NT2/D1 (cell line): Measurements from ENCODE around the gene ENOX1.

Experiments
- DNase-seq: peaks from one replicate; pipeline ENCODE4 v3.0.0-alpha.2; 2011; ENCODE audit warnings: low read depth, low spot score
- H3K27me3 ChIP-seq: 2 replicates; pipeline ENCODE4 v1.6.0; 2011; ENCODE audit warnings: mild to moderate bottlenecking; ENCODE audit not compliant: insufficient read length, insufficient read depth
- H3K36me3 ChIP-seq: 2 replicates; pipeline ENCODE4 v1.6.1; 2011; ENCODE audit warnings: mild to moderate bottlenecking, low read length, mixed read lengths; ENCODE audit not compliant: insufficient read depth, insufficient read length
- H3K4me1 ChIP-seq: 2 replicates; pipeline ENCODE4 v1.5.1; 2011; ENCODE audit not compliant: insufficient read depth, insufficient read length
- H3K4me3 ChIP-seq: 2 replicates; pipeline ENCODE4 v1.5.1; 2011; ENCODE audit warnings: low read depth; ENCODE audit not compliant: insufficient read length
- H3K9ac ChIP-seq: 2 replicates; pipeline ENCODE4 v1.6.0; 2011; ENCODE audit warnings: low read depth; ENCODE audit not compliant: insufficient read length
- H3K9me3 ChIP-seq: 2 replicates; pipeline ENCODE4 v1.5.1; 2011; ENCODE audit warnings: mild to moderate bottlenecking, low read length; ENCODE audit not compliant: insufficient read depth
- SUZ12 ChIP-seq: IDR thresholded peaks from 2 replicates; pipeline ENCODE4 v1.6.1; 2011; ENCODE audit not compliant: insufficient read length, insufficient read depth; ENCODE audit errors: extremely low read depth
- YY1 ChIP-seq: IDR thresholded peaks from 2 replicates; pipeline ENCODE4 v1.6.1; 2011; ENCODE audit not compliant: insufficient read length, insufficient read depth
- ZNF274 ChIP-seq: IDR thresholded peaks from 2 replicates; pipeline ENCODE4 v1.6.1; 2011; ENCODE audit warnings: mild to moderate bottlenecking, low read depth, low read length

ENOX1 gene

DNA sequence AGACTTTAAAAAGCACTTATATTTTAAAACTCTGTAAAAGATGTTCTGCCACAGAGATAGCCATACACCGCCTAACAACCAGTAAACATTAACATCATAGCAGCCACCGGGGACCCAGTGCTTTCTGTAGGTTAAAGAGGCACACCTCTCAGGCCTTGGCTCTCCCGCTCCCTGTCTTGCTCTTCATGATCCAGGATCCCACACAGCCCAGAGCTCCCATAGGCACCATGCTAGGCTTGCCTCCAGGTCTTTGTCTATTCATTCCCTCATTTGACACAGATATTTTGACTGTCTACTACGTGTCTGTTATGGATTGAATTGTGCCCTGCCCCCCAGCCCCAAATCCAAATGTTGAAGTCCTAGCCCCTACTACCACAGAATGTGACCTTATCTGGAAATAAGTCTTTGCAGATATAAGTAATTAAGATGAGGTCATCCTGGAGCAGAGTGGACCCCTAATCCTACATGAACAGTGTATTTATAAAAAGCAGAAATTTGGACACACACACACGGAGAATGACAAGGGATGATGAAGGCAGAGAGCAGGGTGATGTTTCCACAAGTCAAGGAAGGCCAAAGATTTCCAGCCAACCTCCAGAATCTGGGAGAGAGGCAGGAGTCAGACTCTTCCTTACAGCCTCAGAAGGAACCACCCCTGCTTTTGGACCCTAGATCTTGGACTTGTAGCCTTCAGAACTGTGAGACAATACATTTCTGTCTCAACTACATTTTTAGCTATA, 490.8 kb downstream of the ENOX1 start:
- no peak overlapping the region for H3K4me3 ChIP-seq
- TF ChIP-seq SUZ12, result no peak
- TF ChIP-seq ZNF274, result no peak
- TF ChIP-seq YY1, result no peak
- H3K9me3 ChIP-seq, result no peaks in the 10 kb centered on the region
- H3K27me3 ChIP-seq, result no peaks in the 10 kb centered on the region
- H3K36me3 ChIP-seq, result no peaks in the 10 kb centered on the region
- H3K4me1 ChIP-seq, result no peaks in the 10 kb centered on the region
- no peak overlapping the region for H3K9ac ChIP-seq
- DNase-seq, result no peak

DNA sequence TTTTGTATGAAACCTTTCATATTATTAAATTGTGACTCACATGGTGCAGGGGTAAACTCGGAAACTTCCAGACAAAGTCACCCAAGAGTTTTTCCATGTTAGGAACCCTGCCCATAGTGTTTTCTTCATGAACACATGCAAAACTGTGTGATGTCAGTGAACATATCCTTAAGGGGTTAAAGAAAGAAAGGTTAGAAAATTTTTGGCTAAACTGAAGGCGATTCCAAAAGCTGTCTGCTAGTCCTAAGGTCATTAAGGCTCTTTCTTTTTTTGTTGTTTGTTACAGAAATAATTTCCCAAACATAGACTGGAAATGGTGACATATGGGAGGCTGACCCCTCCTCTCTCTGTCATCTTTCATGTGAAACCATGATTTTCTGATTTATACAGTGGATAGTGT, 491.5 kb downstream of the ENOX1 start:
- no peak for TF ChIP-seq YY1
- no peak for TF ChIP-seq SUZ12
- TF ChIP-seq ZNF274, result no peak
- no peaks in the 10 kb centered on the region for H3K36me3 ChIP-seq
- H3K9me3 ChIP-seq, result no peaks in the 10 kb centered on the region
- no peak overlapping the region for H3K4me3 ChIP-seq
- H3K4me1 ChIP-seq, result no peaks in the 10 kb centered on the region
- H3K9ac ChIP-seq, result no peak overlapping the region
- no peak for DNase-seq
- no peaks in the 10 kb centered on the region for H3K27me3 ChIP-seq

DNA sequence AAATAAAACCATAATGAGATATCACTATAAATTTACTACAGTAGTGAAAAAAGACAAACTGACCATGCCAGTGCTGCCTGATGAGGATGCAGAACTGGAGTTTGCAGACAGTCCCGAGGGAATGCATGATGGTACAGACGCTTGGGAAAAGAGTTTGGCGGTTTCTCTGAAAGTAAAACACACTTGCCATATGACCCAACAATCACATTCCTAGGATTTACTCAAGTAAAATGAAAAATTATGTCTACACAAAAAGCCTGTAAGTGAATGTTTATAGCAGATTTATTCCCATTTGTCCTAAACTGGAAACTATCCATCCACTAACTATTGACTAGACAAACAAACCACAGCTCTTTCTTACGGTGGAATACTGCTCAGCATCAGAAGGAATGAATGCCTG, 492.4 kb downstream of the ENOX1 start:
- Histone ChIP-seq H3K9ac (no peak overlapping the region), H3K4me3 (no peak overlapping the region), H3K9me3 (no peaks in the 10 kb centered on the region), H3K36me3 (no peaks in the 10 kb centered on the region), H3K4me1 (no peaks in the 10 kb centered on the region), H3K27me3 (no peaks in the 10 kb centered on the region)
- no peak for DNase-seq
- TF ChIP-seq ZNF274, result no peak
- TF ChIP-seq YY1, result no peak
- TF ChIP-seq SUZ12, result no peak

DNA sequence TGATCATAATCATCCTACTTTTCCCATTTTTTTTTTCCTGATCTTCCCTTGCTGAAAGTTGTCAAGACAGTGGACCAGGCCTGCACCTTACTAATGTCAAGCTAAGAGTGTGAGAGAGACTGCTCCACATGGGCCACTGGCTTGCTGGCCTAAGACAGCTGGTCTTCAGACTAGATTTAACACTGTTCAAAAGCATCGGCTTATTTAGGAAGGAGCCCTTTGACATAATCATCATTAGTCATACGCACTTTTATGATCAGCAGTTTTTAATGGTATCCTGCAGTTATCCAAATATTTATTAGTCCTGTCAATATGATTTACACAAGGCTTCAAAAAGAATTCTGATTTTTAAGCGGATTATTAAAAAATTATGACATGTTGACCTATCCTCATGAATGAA, 492.8 kb downstream of the ENOX1 start:
- Histone ChIP-seq H3K4me3 (no peak overlapping the region), H3K36me3 (no peaks in the 10 kb centered on the region), H3K9me3 (no peaks in the 10 kb centered on the region), H3K9ac (no peak overlapping the region), H3K4me1 (no peaks in the 10 kb centered on the region), H3K27me3 (no peaks in the 10 kb centered on the region)
- DNase-seq, result no peak
- TF ChIP-seq YY1 (no peak), ZNF274 (no peak), SUZ12 (no peak)

DNA sequence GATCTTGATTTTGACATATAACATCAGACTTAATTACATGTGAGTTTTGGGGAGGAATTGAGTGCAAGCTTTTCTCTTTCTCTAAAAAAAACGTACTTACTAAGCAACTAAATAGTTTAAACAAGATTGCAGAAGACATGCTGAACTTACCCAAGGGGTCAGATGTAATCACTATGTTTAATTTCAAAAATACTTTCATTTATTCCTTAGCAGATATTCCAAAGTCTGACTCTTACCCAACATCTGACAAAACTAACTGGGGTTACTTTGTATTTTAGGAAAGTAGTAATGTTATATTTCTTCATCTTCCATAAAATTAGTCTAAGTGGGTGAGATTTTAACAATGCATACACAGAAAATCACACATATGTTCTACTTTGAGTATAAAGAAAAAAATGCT, 493.2 kb downstream of the ENOX1 start:
- no peak for DNase-seq
- Histone ChIP-seq H3K4me1 (no peaks in the 10 kb centered on the region), H3K36me3 (no peaks in the 10 kb centered on the region), H3K9me3 (no peaks in the 10 kb centered on the region), H3K4me3 (no peak overlapping the region), H3K27me3 (no peaks in the 10 kb centered on the region), H3K9ac (no peak overlapping the region)
- TF ChIP-seq SUZ12, result no peak
- no peak for TF ChIP-seq YY1
- TF ChIP-seq ZNF274, result no peak

DNA sequence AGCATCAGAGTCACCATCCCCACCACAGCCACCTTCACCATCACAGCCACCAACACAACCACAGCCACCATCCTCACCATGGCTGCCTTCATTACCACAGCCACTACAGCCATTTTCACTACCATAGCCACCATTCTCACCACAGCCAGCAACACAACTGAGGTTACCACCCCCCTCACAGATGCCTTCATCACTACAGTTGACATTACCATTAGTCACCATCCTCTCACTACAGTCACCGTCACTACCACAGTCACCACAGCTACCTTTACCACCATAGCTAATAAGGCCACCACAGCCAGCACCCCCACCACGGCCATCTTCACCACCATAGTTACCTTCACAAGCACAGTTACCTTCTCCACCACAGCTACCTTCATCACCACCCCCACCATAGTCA, 493.8 kb downstream of the ENOX1 start:
- no peak for DNase-seq
- Histone ChIP-seq H3K27me3 (no peaks in the 10 kb centered on the region), H3K9me3 (no peaks in the 10 kb centered on the region), H3K4me3 (no peak overlapping the region), H3K9ac (no peak overlapping the region), H3K36me3 (no peaks in the 10 kb centered on the region), H3K4me1 (no peaks in the 10 kb centered on the region)
- TF ChIP-seq SUZ12 (no peak), ZNF274 (no peak), YY1 (no peak)

DNA sequence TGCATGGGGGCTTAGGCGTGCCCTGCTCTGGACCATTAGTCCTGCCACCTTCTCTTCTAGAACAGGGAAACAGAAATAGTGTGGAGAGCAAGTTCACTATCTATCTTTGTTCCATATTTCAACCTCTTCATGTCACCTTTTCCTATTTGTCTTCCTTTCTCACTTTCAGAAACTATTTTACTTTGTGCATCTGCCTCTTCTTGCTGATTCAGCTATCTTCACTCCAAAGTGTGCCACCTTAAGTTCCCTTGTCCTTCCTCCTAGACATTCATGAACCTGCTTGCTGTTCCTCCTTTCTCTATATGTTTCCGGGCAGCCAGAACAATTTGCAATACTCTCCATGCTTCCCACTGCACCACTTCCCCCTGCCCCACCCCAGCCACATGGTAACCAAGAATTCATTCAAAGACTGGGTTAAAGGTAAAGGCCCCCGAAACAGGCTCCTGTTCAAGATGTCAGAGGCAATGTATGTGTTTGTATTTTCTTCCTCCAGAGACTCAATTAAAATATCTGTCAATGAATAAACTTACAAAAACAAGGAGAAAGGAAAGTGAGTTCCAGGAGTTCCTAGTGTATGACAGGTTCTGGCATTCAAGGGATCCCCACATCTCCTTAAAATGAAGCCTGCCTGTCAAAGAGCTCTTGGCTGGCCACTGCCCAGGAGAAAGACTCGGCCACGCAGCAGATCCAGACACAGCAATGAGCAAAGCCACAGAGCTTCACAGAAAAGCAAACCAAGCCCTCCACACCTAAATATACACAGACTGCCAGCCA, 495.3 kb downstream of the ENOX1 start:
- H3K27me3 ChIP-seq, result no peaks in the 10 kb centered on the region
- TF ChIP-seq ZNF274 (no peak), YY1 (no peak), SUZ12 (no peak)
- H3K9me3 ChIP-seq, result no peaks in the 10 kb centered on the region
- no peaks in the 10 kb centered on the region for H3K4me1 ChIP-seq
- no peak overlapping the region for H3K9ac ChIP-seq
- DNase-seq, result no peak
- H3K36me3 ChIP-seq, result no peaks in the 10 kb centered on the region
- no peak overlapping the region for H3K4me3 ChIP-seq
